HG02678 (cell line): ENCODE data around the gene ZDHHC11.
"Not testable (repeated sequence)": the region's sequence is repeated elsewhere in the genome, so short reads cannot be mapped to it uniquely, and the experiment has no call there.

Experiments used
- ATAC-seq: cut with Tn5 transposase; IDR thresholded peaks from one replicate; pipeline ENCODE4 v1.9.1; 2021; ENCODE audit warnings: mild to moderate bottlenecking, moderate library complexity; ENCODE audit not compliant: unreplicated experiment

The ZDHHC11 gene

DNA sequence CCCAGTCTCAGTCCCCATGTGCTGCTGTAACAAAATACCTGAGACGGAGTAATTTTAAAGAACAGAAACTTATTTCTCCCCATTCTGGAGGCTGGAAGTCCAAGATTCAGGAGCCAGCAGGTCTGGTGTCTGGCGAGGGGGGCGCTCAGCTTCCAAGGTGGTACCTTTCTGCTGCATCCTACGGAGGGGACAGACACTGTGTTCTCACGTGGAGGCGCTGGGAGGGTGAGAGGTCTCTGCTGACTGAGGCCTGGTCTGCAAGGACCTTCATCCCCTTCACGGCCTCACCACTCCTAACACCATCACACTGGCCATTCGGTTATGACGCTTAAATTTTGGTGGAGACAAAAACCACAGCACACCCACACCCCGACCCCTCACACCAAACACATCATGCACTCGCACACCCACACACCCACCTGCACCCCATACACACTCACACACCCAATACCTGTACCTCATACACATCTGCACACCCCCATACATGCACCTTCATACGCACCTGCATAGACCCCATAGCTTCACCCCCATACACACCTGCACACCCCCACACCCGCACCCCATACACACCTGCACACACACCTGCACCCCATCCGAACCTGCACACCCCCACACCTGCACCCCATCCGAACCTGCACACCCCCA lies 9.8 kb upstream of the ZDHHC11 start:
- ATAC-seq, result no peak

- no peak for ATAC-seq
Observed at GRCh38 chr5:859798-860296, 9.1 kb upstream of the ZDHHC11 start.

DNA sequence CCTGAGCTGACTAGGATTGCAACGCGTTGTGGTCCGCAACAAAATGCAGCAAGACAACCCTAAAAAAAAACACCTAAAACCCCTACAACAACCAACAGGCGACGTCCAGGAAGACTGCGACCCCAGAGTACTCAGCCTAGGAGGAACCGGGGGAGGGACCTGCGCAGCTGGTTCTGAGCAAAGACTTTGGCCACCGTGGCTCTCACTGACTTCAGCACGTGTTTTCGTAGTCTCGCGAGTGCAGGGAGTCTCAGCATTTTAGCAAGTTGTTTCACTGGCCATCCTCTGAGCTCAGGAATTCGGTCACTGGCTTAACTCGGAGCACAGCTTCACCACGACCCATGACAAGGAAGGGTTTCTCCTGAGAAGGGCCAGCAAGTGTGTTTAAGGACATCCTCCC lies 8.6 kb upstream of the ZDHHC11 start:
- no peak for ATAC-seq

DNA sequence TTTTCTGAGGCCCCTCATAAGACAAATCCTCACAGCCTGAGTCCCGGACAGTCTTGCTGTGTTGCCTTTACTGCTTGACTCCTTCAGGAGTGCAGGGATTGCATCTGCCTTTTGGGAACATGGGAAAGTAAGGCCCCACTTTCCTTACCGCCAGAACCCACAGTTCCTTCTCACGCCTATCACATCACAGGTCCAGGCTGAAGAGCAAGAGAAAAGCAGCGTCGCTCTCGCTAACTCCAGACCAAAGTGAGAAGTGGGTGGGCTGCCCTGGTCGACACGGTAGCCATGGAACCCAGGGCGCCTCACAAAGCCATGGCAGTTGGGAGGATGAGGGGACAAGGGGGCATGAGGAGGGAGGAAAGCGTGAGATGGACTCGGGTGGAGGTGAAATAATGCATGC lies 7.9 kb upstream of the ZDHHC11 start:
- no peak for ATAC-seq

- no peak for ATAC-seq
Observed at GRCh38 chr5:856531-857425, 6.0 kb upstream of the ZDHHC11 start.

DNA sequence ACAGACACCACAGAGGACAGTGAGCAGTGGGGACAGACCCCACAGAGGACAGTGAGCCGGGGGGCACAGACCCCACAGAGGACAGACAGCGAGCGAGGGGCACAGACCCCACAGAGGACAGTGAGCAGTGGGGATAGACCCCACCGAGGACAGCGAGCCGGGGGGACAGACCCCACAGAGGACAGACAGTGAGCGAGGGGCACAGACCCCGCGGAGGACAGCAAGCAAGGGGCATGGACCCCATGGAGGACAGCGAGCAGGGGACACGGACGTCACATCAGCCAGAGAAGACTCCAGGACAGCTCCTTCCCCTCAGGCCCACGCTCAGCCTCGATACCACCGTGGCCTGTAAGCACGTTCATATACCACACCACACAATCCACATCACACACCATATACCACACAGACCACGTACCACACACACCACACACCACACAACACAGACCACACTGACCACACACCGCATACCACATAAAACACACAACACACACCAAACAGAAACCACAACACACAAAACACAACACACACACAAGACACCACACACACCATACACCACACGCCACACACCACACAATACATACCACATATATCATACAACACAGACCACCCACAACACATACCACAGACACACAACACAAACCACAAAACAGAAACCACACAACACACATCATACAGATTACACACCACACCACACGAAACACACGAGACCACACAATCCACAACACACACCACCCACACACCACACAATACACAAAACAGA lies 5.2 kb upstream of the ZDHHC11 start:
- no peak for ATAC-seq

DNA sequence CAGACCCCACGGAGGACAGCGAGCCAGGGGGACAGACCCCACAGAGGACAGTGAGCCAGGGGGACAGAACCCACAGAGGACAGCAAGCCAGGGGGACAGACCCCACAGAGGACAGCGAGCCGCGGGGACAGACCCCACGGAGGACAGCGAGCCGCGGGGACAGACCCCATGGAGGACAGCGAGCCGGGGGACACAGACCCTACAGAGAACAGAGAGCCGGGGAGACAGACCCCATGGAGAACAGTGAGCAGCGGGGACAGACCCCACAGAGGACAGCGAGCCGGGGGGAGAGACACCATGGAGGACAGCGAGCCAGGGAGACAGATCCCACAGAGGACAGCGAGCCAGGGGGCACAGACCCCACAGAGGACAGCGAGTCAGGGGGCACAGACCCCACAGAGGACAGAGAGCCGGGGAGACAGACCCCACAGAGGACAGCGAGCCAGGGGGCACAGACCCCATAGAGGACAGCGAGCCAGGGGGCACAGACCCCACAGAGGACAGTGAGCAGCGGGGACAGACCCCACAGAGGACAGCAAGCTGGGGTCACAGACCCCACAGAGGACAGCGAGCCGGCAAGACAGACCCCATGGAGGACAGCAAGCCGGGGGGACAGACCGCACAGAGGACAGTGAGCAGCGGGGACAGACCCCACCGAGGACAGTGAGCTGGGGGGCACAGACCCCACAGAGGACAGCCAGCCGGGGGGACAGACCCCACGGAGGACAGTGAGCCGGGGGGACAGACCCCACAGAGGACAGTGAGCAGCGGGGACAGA lies 4.4 kb upstream of the ZDHHC11 start:
- no peak for ATAC-seq

DNA sequence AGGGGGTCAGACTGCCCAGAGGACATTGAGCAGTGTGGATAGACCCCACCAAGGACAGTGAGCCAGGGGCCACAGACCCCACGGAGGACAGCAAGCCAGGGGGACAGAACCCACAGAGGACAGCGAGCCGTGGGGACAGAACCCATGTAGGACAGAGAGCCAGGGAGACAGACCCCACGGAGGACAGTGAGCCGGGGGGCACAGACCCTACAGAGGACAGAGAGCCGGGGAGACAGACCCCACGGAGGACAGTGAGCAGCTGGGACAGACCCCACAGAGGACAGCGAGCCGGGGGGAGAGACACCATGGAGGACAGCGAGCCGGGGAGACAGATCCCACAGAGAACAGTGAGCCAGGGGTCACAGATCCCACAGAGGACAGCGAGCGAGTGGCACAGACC lies 3.4 kb upstream of the ZDHHC11 start:
- ATAC-seq, result no peak

DNA sequence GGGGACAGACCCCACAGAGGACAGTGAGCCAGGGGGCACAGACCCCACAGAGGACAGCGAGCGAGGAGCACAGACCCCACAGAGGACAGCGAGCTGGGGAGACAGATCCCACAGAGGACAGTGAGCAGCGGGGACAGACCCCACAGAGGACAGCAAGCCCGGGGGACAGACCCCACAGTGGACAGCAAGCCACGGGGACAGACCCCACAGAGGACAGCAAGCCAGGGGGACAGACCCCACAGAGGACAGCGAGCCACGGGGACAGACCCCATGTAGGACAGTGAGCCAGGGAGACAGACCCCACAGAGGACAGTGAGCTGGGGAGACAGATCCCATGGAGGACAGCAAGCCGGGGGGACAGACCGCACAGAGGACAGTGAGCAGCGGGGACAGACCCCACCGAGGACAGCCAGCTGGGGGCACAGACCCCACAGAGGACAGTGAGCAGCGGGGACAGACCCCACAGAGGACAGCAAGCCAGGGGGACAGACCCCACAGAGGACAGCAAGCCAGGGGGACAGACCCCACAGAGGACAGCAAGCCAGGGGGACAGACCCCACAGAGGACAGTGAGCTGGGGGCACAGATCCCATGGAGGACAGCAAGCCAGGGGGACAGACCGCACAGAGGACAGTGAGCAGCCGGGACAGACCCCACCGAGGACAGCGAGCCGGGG lies 2.8 kb upstream of the ZDHHC11 start:
- not testable (repeated sequence) for ATAC-seq

GRCh38 chr5:852431-853401 lies 1.9 kb upstream of the ZDHHC11 start:
- no peak for ATAC-seq

DNA sequence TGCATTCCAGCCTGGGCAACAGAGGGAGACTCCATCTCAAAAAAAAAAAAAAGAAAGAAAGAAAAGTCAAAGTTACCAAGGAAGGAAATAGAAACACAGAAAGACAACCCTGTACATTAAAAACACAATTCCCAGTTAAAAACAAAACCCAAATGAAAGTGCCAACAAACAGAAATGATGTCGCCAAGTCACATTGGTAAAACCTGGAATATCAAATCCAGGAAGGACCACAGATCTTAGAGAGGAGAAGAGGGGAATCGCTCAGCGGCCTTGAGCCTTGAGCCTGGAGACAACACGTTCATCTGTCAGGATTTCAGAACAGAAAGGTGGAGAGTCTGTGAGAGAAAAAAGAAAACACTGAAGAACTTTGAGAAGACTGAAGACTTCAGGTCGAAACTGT lies 1.2 kb upstream of the ZDHHC11 start:
- no peak for ATAC-seq

GRCh38 chr5:851553-851952 lies 767 bp upstream of the ZDHHC11 start:
- no peak for ATAC-seq

- ATAC-seq, result no peak
Observed at GRCh38 chr5:851076-851475, 290 bp upstream of the ZDHHC11 start.

DNA sequence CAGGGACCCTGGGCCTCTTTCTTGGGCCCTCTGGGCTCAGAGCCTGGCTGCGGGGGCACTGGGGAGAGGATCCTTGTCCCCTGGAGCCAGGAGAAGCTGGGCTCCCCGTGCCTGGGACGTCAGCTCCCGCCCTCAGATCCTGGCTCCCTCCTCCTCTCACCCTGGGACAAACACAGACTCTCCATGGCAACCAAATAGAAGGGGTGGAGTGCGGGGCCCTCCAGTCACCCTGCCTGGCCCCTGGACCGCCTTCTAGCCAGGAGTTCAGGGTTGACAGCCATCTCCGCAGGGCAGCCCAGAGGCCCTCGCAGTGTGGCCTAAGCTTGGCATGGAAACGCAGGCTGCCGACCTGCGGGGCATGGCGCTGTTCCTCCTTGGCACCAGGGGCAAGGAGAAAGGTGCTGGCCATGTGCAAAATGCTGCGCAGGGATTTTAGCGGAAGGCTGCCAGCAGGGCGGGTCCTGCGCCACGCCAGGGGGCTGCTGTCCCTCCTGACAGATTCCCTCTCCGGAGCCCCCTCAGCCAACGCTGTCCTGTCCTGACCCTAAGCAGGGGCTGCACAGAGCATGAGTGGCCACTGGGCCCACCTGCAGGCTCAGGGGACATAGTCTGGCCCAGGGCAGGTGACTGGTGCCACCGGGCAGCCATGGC lies 1.0 kb downstream of the ZDHHC11 start:
- ATAC-seq, result no peak

DNA sequence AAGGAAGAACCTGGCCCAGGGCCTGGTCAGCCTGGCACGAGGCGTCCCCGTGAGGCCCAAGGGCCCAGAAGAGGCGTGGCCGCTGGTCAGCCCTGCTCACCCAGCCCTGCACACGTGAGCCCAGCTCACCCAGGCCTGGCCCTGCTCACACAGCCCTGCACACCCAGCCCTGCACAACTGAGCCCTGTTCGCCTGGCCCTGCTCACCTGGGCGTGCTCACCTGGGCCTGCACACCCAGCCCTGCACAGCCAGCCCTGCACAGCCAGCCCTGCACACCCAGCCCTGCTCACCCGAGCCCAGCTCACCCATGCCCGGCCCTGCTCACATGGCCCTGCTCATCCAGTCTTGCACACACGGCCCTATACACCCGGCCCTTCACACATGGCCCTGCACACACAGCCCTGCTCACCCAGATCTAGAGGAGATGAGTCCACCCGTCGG lies 2.1 kb downstream of the ZDHHC11 start:
- no peak for ATAC-seq

DNA sequence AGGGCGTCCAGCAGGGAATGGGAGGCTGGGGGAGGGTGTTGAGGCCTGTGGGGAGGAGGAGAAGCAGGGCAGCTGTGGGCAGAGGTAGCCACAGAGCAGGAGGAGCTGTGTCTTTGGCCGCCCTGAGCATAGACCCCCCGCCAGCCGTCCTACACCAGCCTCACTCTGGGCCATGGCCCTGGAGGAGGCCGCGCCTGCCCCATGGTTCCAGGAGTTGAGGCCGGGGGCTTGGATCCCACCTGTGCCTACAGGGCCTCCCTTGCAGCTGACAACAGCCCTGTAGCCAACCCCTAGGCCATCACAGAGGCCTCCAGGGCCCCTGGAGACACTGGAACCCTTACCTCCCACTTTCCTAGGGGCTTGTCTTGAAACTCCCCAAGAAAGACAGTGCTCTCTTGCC lies 3.0 kb downstream of the ZDHHC11 start:
- not testable (repeated sequence) for ATAC-seq

DNA sequence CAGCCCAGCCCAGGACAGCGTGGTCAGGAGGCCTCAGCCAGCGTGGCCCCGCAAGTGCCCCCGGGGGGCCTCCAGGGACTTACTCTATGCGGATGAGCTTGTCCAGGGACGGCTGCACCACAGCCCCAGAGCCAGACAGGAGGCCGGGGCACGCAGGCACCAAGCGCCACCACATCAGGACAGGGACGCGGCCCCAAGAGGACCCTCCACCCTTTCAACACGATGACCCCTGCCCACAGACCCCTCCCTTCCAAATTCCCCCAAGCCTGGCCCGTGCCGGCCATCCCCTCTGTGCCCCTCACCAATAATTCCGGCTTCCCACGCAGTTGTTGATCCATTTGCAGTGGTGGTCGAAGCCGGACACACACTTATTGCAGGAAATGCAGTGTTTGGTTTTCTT lies 3.6 kb downstream of the ZDHHC11 start:
- not testable (repeated sequence) for ATAC-seq

DNA sequence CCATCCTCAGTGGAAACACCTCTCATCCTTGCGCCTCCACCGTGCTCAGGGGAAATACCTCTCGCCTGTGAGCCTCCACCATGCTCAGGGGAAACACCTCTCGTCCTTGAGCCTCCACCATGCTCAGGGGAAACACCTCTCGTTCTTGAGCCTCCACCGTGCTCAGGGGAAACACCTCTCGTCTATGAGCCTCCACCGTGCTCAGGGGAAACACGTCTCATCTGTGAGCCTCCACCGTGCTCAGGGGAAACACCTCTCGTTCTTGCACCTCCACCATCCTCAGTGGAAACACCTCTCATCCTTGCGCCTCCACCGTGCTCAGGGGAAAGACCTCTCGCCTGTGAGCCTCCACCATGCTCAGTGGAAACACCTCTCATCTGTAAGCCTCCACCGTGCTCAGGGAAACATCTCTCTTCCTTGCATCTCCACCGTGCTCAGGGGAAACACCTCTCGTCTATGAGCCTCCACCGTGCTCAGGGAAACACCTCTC lies 4.1 kb downstream of the ZDHHC11 start:
- ATAC-seq, result not testable (repeated sequence)
